Measurements from ENCODE around the gene OR8U1. TPM values are rescaled to one million over a fixed set of nuclear protein-coding genes. Genes with fewer than 3 reads are reported as not detected.

The OR8U1 gene
- total RNA-seq, 3 donors from 2014 or later (not counting 1 experiment from before 2014, with no cell fraction given): not detected

DNA sequence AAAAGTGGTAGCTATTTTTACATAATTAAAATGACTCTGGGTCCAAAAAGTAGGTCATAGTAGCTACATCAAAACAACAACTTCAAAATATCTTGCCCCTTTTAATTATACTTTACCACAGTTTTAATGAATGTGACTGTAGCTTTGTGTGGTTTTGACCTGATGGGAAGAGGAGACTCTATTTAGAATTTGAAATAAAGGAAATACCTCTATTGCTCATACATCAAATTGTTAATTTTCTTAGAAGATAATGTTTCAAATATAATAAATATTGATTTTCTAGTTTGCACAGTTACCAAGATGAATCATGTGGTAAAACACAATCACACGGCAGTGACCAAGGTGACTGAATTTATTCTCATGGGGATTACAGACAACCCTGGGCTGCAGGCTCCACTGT lies 29.7 kb upstream of the OR8U1 start, which contains the start of gene OR8K1:
Gene OR8K1, plus strand, starts transcription at position 301 of the 400 bp plus-strand sequence. Its CDS starts 0 bp downstream, at position 301.
- Histone ChIP-seq H3K27ac (ENCODE audit: low read length) (no peak within 1 kb of the TSS), H3K9me3 (ENCODE audit: control insufficient read depth, insufficient read depth, low read length) (peaks cover 4% of the 10 kb centered on the region), H3K4me1 (ENCODE audit: control insufficient read depth, insufficient read depth, low read length) (no peaks in the 10 kb centered on the region), H3K36me3 (ENCODE audit: control insufficient read depth, insufficient read depth, low read length) (no peaks in the 10 kb centered on the region), H3K27me3 (ENCODE audit: control insufficient read depth, insufficient read depth, low read length) (no peaks in the 10 kb centered on the region), H3K4me3 (ENCODE audit: low read length) (no peak within 1 kb of the TSS)
- Mint-ChIP-seq H3K27ac (no peak within 1 kb of the TSS), H3K4me3 (no peak within 1 kb of the TSS), H3K4me1 (no peaks in the 10 kb centered on the region), H3K36me3 (peaks cover 8% of the 10 kb centered on the region), H3K9me3 (peaks cover 14 to 15% of the 10 kb centered on the region in 2 donors), H3K27me3 (ENCODE audit: low read depth in 2 of 2) (no peaks in the 10 kb centered on the region)
- intact Hi-C loops (cut with micrococcal nuclease): no loop called here
- WGBS (ENCODE audit: insufficient coverage): 95% methylated on average over 1 of the region's 1 CpG
- no peak for DNase-seq
- TF ChIP-seq, protein P1, sequence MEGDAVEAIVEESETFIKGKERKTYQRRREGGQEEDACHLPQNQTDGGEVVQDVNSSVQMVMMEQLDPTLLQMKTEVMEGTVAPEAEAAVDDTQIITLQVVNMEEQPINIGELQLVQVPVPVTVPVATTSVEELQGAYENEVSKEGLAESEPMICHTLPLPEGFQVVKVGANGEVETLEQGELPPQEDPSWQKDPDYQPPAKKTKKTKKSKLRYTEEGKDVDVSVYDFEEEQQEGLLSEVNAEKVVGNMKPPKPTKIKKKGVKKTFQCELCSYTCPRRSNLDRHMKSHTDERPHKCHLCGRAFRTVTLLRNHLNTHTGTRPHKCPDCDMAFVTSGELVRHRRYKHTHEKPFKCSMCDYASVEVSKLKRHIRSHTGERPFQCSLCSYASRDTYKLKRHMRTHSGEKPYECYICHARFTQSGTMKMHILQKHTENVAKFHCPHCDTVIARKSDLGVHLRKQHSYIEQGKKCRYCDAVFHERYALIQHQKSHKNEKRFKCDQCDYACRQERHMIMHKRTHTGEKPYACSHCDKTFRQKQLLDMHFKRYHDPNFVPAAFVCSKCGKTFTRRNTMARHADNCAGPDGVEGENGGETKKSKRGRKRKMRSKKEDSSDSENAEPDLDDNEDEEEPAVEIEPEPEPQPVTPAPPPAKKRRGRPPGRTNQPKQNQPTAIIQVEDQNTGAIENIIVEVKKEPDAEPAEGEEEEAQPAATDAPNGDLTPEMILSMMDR (IDR thresholded peaks at IDR 0.05): no peak
- no peak for ATAC-seq

DNA sequence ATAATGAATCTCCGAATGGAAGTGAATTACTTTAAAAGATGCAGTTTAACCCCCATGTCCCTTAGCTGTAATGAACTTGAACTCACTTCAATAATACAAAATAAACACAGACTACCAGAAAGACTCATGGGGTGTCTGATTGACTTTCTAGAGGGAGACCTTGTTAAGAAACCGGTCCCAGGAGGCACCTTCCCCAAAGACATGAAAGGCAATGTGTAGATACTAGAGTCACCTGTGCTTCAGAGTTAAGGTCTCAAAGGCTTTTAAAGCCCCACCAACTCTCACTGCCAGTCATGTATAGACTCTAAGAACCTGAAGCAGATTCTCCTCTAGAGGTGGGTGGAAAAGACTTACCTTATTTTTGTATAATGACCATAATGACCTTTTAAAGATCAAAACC lies 21.4 kb upstream of the OR8U1 start, which contains the start of gene OR8J1:
Gene OR8J1, plus strand, starts transcription at position 301 of the 400 bp plus-strand sequence. CDS start 5,956 bp downstream, outside the sequence.
- Histone ChIP-seq H3K4me3 (ENCODE audit: low read length) (no peak within 1 kb of the TSS), H3K9me3 (ENCODE audit: control insufficient read depth, insufficient read depth, low read length) (no peaks in the 10 kb centered on the region), H3K4me1 (ENCODE audit: control insufficient read depth, insufficient read depth, low read length) (no peaks in the 10 kb centered on the region), H3K27me3 (ENCODE audit: control insufficient read depth, insufficient read depth, low read length) (no peaks in the 10 kb centered on the region), H3K36me3 (ENCODE audit: control insufficient read depth, insufficient read depth, low read length) (no peaks in the 10 kb centered on the region), H3K27ac (ENCODE audit: low read length) (no peak within 1 kb of the TSS)
- H3K4me3 Mint-ChIP-seq: no peak within 1 kb of the TSS
- ATAC-seq (no peak), DNase-seq (no peak)
- intact Hi-C loops (cut with micrococcal nuclease): no loop called here
- WGBS (ENCODE audit: insufficient coverage): 100% methylated on average over 1 of the region's 2 CpGs
- H3K36me3 Mint-ChIP-seq: no peaks in the 10 kb centered on the region
- H3K27me3 Mint-ChIP-seq (ENCODE audit: low read depth in 2 of 2): no peaks in the 10 kb centered on the region
- H3K27ac Mint-ChIP-seq: no peak within 1 kb of the TSS
- H3K4me1 Mint-ChIP-seq: no peaks in the 10 kb centered on the region
- peaks cover 10 to 14% of the 10 kb centered on the region in 2 donors for H3K9me3 Mint-ChIP-seq
- TF ChIP-seq, protein P1 (IDR thresholded peaks at IDR 0.05): no peak

DNA sequence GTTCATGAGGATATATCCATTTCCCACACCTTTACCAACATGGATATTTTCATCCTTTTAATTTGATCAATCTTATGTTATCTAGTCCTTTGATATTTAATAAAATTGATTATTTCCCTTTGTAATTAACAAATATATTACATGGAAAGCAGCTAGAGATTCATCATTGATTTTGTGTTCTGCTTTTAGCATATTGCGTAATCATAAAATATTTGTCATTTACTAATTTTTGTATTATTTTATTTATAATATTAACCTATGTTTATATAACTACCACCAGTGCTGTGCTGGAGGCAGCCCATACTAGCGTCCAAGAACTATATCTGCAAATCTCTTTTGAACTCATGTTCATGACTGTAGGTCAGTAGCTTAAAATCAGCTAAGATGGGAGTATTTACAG lies 4.7 kb downstream of the OR8U1 start:
- H3K27ac Mint-ChIP-seq: no peak overlapping the region
- ATAC-seq: no peak
- intact Hi-C loops (cut with micrococcal nuclease): no loop called here
- WGBS (ENCODE audit: insufficient coverage): 71% methylated on average over 1 of the region's 2 CpGs
- no peaks in the 10 kb centered on the region for H3K4me1 ChIP-seq (ENCODE audit: control insufficient read depth, insufficient read depth, low read length)
- no peaks in the 10 kb centered on the region for H3K36me3 ChIP-seq (ENCODE audit: control insufficient read depth, insufficient read depth, low read length)
- H3K4me1 Mint-ChIP-seq: no peaks in the 10 kb centered on the region
- peaks cover 14 to 23% of the 10 kb centered on the region in 2 donors for H3K9me3 Mint-ChIP-seq
- H3K9me3 ChIP-seq (ENCODE audit: control insufficient read depth, insufficient read depth, low read length): no peaks in the 10 kb centered on the region
- no peaks in the 10 kb centered on the region for H3K27me3 ChIP-seq (ENCODE audit: control insufficient read depth, insufficient read depth, low read length)
- no peak for DNase-seq
- H3K4me3 Mint-ChIP-seq: no peak overlapping the region
- TF ChIP-seq, protein P1 (IDR thresholded peaks at IDR 0.05): no peak
- H3K27me3 Mint-ChIP-seq (ENCODE audit: low read depth in 2 of 2): no peaks in the 10 kb centered on the region
- H3K36me3 Mint-ChIP-seq: peaks cover 8% of the 10 kb centered on the region
- H3K4me3 ChIP-seq (ENCODE audit: low read length): no peak overlapping the region
- H3K27ac ChIP-seq (ENCODE audit: low read length): no peak overlapping the region

DNA sequence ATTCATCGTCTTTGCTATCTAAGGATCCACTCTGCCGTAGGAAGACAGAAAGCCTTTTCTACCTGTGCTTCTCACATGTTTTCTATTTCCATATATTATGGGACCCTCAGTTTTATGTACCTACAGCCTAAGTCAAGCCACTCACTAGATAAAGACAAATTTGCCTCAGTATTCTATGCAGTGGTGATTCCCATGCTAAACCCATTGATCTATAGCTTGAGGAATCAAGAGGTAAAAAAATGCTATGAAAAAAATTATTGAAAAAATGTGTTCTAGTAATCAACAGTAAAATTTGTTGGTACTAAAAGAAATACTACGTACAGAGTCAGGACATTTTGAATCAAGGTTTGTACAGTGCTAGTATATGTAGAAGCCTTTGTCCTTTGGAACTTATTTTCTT lies 19.0 kb downstream of the OR8U1 start:
- TF ChIP-seq, protein P1 (IDR thresholded peaks at IDR 0.05): no peak
- no peaks in the 10 kb centered on the region for H3K27me3 Mint-ChIP-seq (ENCODE audit: low read depth in 2 of 2)
- H3K9me3 ChIP-seq (ENCODE audit: control insufficient read depth, insufficient read depth, low read length): no peaks in the 10 kb centered on the region
- H3K27ac Mint-ChIP-seq: no peak overlapping the region
- no peaks in the 10 kb centered on the region for H3K36me3 Mint-ChIP-seq
- no peaks in the 10 kb centered on the region for H3K4me1 ChIP-seq (ENCODE audit: control insufficient read depth, insufficient read depth, low read length)
- no peaks in the 10 kb centered on the region for H3K27me3 ChIP-seq (ENCODE audit: control insufficient read depth, insufficient read depth, low read length)
- intact Hi-C loops (cut with micrococcal nuclease): no loop called here
- H3K4me3 Mint-ChIP-seq: no peak overlapping the region
- ATAC-seq (no peak), DNase-seq (no peak)
- H3K4me3 ChIP-seq (ENCODE audit: low read length): no peak overlapping the region
- H3K27ac ChIP-seq (ENCODE audit: low read length): no peak overlapping the region
- H3K9me3 Mint-ChIP-seq: peaks cover 6 to 12% of the 10 kb centered on the region in 2 donors
- 87% methylated on average over 3 of the region's 3 CpGs for WGBS (ENCODE audit: insufficient coverage)
- no peaks in the 10 kb centered on the region for H3K36me3 ChIP-seq (ENCODE audit: control insufficient read depth, insufficient read depth, low read length)
- H3K4me1 Mint-ChIP-seq: no peaks in the 10 kb centered on the region
